Kidney epithelial cell (primary cell): Measurements from ENCODE around the gene DPM3. TPM values are rescaled to one million over a fixed set of nuclear protein-coding genes. Genes with fewer than 3 reads are reported as not detected.
A peak's percentile ranks its signal among the peaks of the same experiment; 100 is the strongest.

Experiments used
- DNase-seq: peaks from one replicate; pipeline ENCODE4 v3.0.0-alpha.2; 2010; ENCODE audit warnings: low read depth
- H3K27me3 ChIP-seq: 2 replicates; pipeline ENCODE4 v1.6.0; 2011; ENCODE audit warnings: low read length; ENCODE audit not compliant: control insufficient read depth, insufficient read depth
- H3K36me3 ChIP-seq: 2 replicates; pipeline ENCODE4 v1.5.1; 2011; ENCODE audit warnings: low read length; ENCODE audit not compliant: control insufficient read depth, insufficient read depth
- H3K4me3 ChIP-seq: 2 replicates; pipeline ENCODE4 v1.5.1; 2011; ENCODE audit warnings: low read depth, mild to moderate bottlenecking, control low read depth, low read length
- CTCF ChIP-seq: IDR thresholded peaks from 2 replicates; pipeline ENCODE4 v1.5.1; 2011; ENCODE audit warnings: mild to moderate bottlenecking, moderate library complexity, low read length, control low read depth, inconsistent platforms; ENCODE audit not compliant: insufficient read depth, poor library complexity, severe bottlenecking
- total RNA-seq: library from RNA; depleted of rRNA; stranded (reverse); fragments of >200 nt; gene quantifications from 2 replicates; pipeline ENCODE4 v1.2.3, GENCODE V29; 2015

Gene DPM3
- total RNA-seq, 1 donor from 2014 or later: 74.9 TPM

- Histone ChIP-seq H3K4me3 (no peak overlapping the region), H3K36me3 (peaks cover 4% of the 10 kb centered on the region), H3K27me3 (no peaks in the 10 kb centered on the region)
- DNase-seq: no peak
- TF ChIP-seq CTCF: no peak
These were observed 3.0 kb downstream of the DPM3 start for GRCh38 chr1:155137154-155137949.

GRCh38 chr1:155136748-155137147, 3.6 kb downstream of the DPM3 start:
- peaks cover 6% of the 10 kb centered on the region for H3K36me3 ChIP-seq
- DNase-seq: no peak
- TF ChIP-seq CTCF: no peak
- H3K4me3 ChIP-seq: peak overlapping the region; percentile 25
- no peaks in the 10 kb centered on the region for H3K27me3 ChIP-seq

- TF ChIP-seq CTCF: no peak
- peak within 1 kb of the TSS; percentile 86 for H3K4me3 ChIP-seq
These were observed 4.8 kb downstream of the DPM3 start, which contains the start of gene SLC50A1 for GRCh38 chr1:155135415-155136028. TSS of gene SLC50A1 (plus strand) at chr1:155135852. CDS start at chr1:155135912, 60 bp downstream.

GRCh38 chr1:155134880-155135414, 5.4 kb downstream of the DPM3 start:
- DNase-seq: peak; percentile 92
- Histone ChIP-seq H3K27me3 (no peaks in the 10 kb centered on the region), H3K4me3 (peak overlapping the region; percentile 86), H3K36me3 (peaks cover 7% of the 10 kb centered on the region)
- no peak for TF ChIP-seq CTCF

More at GRCh38 chr1:155135415-155136028, 4.8 kb downstream of the DPM3 start, which contains the start of gene SLC50A1:
- peak; percentile 63 for DNase-seq
- Histone ChIP-seq H3K36me3 (peaks cover 7% of the 10 kb centered on the region), H3K27me3 (no peaks in the 10 kb centered on the region)

- no peak for TF ChIP-seq CTCF
- peaks cover 7% of the 10 kb centered on the region for H3K36me3 ChIP-seq
- no peaks in the 10 kb centered on the region for H3K27me3 ChIP-seq
- no peak overlapping the region for H3K4me3 ChIP-seq
- no peak for DNase-seq
These were observed 6.0 kb downstream of the DPM3 start for GRCh38 chr1:155134322-155134721.
